H1 (cell line): ENCODE data around the gene MBNL1. TPM values are rescaled to one million over a fixed set of nuclear protein-coding genes. Genes with fewer than 3 reads are reported as not detected.

ENCODE experiments used
- CTBP2 ChIP-seq: IDR thresholded peaks from 2 replicates; pipeline ENCODE4 v1.7.0; 2011; ENCODE audit warnings: borderline replicate concordance, mild to moderate bottlenecking, moderate library complexity, mixed read lengths, low read length; ENCODE audit not compliant: insufficient read depth, insufficient read length
- GTF2F1 ChIP-seq: IDR thresholded peaks from 2 replicates; pipeline ENCODE4 v1.6.1; 2012; ENCODE audit warnings: low read depth, low read length, improper control_type of control experiment, borderline replicate concordance
- POLR2AphosphoS5 ChIP-seq: IDR thresholded peaks from 2 replicates; pipeline ENCODE4 v1.6.1; 2011; ENCODE audit warnings: low read depth, low read length
- SP4 ChIP-seq: IDR thresholded peaks from 2 replicates; pipeline ENCODE4 v1.6.1; 2012; ENCODE audit warnings: low read length, inconsistent platforms
- ZNF274 ChIP-seq: IDR thresholded peaks from 2 replicates; pipeline ENCODE4 v1.7.0; 2012; ENCODE audit warnings: low read length, borderline replicate concordance; ENCODE audit errors: extremely low read depth
- polyA plus RNA-seq, 7 experiments: library from polyadenylated mRNA; depleted of rRNA in 3 of 7; stranded (reverse) in 5 of 7; unstranded in 2 of 7; fragments of >200 nt in 5 of 7; fragments of 200-250 nt in 2 of 7; gene quantifications; 1 replicate in 5 of 7; 2 replicates in 1 of 7; 4 replicates in 1 of 7; pipeline versions ENCODE4 v1.2.1 to v1.2.3, GENCODE V29; 2011 to 2013; ENCODE audit warnings: missing spikeins in 2 of 7, mixed read lengths in 2 of 7
- total RNA-seq: library from RNA; stranded (reverse); fragmentation: NEBNext Ultra II Directional; extraction: Animal tissue kit (Norgen Biotek cat#: 25700); gene quantifications from 2 replicates; pipeline ENCODE4 v1.2.1, GENCODE V29; 2021

Gene MBNL1
- total and polyA plus RNA-seq, 2 of the 8 experiments (the other 6 are each of a cell fraction or from before 2014, with no cell fraction given) = 5.0 to 16.4 TPM

DNA sequence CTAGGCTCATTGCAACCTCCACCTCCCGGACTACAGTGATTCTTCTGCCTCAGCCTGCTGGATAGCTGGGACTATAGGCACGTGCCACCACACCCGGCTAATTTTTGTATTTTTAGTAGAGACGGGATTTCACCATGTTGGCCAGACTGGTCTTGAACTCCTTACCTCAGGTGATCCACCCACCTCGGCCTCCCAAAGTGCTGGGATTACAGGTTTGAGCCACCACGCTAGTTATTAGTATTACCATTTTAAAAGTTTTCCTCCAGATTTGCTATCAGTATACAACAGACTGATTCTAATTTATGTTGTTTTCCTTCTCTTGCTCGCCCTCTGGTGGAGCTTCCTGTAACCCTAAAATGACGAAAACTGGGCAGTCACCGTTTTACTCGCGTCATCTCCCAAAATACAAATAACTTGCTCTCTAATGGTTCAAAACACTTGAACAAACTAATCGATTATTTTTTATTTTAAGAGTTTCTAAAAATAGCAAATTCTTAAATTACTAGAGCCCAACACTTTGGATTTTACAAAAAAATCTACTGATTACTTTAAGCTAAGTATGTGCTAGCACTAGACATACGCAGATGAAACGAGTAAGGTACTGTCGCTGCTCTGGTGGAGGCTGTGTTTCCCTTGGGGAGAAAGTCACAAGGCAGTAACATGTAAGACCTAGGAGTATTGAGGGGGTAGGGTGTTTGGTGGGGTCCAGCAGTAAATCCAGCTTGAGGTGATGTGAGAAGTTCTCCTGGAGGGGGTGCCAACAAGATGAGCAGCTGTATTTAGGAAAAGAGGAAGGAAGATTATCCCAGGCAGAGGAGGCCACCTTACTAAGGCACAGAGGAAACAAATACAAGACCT is 203.3 kb downstream of the MBNL1 start (continued):
- TF ChIP-seq CTBP2 (no peak), SP4 (no peak), ZNF274 (no peak), GTF2F1 (no peak), POLR2AphosphoS5 (no peak)
